HepG2 (cell line): ENCODE results near the gene STK25. TPM values are rescaled to one million over a fixed set of nuclear protein-coding genes. Genes with fewer than 3 reads are reported as not detected.
A peak's percentile ranks its signal among the peaks of the same experiment; 100 is the strongest.

ENCODE experiments used
- CBX1 ChIP-seq: IDR thresholded peaks from one replicate; pipeline ENCODE4 v1.6.1; 2016; ENCODE audit warnings: antibody characterized with exemption, low read depth
- NFATC3 ChIP-seq: sonication (generic); formaldehyde crosslinking; IDR thresholded peaks from 2 replicates; pipeline ENCODE4 v1.5.1; 2020; ENCODE audit warnings: mild to moderate bottlenecking, missing genetic modification reagents
- RAD21 ChIP-seq: fragments of 450-650 bp; formaldehyde crosslinking; IDR thresholded peaks from 2 replicates; pipeline ENCODE4 v1.5.0; 2020; ENCODE audit warnings: mild to moderate bottlenecking
- RFX3 ChIP-seq: IDR thresholded peaks from 2 replicates; pipeline ENCODE4 v1.6.1; 2016; ENCODE audit warnings: missing biosample characterization, missing genetic modification reagents
- RNF2 ChIP-seq: fragments of 450-650 bp; conservative IDR thresholded peaks from 2 replicates; pipeline ENCODE4 v1.6.1; 2016; ENCODE audit warnings: low read depth
- SAP130 ChIP-seq: IDR thresholded peaks from 2 replicates; pipeline ENCODE4 v1.6.1; 2016; ENCODE audit warnings: low read depth
- SOX6 ChIP-seq, 2 experiments: fragments of 450-650 bp in 1 of 2; sonication (generic) in 1 of 2; formaldehyde crosslinking in 1 of 2; IDR thresholded peaks; 2 replicates each; pipeline versions ENCODE4 v1.4.0 to v1.6.1; 2017 to 2020; ENCODE audit warnings: antibody characterized with exemption in 1 of 2, mild to moderate bottlenecking in 1 of 2, missing genetic modification reagents in 1 of 2
- SYNCRIP ChIP-seq: fragments of 200-400 bp; formaldehyde crosslinking; IDR thresholded peaks from 2 replicates; pipeline ENCODE4 v1.6.1; 2018; ENCODE audit warnings: mild to moderate bottlenecking, low read depth, low read length; ENCODE audit not compliant: insufficient read depth
- TBL1XR1 ChIP-seq: fragments of 150-350 bp; IDR thresholded peaks from 2 replicates; pipeline ENCODE4 v1.6.1; 2014; ENCODE audit warnings: borderline replicate concordance, low read length; ENCODE audit not compliant: partially characterized antibody
- TEAD3 ChIP-seq: optimal IDR thresholded peaks from 2 replicates; pipeline ENCODE3; 2016; ENCODE audit warnings: borderline replicate concordance
- ZFP62 ChIP-seq: sonication (generic); formaldehyde crosslinking; IDR thresholded peaks from 2 replicates; pipeline ENCODE4 v1.4.0; 2020; ENCODE audit warnings: missing genetic modification reagents
- ZIK1 ChIP-seq: sonication (generic); formaldehyde crosslinking; IDR thresholded peaks from 2 replicates; pipeline ENCODE4 v1.5.0; 2020; ENCODE audit warnings: mild to moderate bottlenecking, low read depth, missing genetic modification reagents, borderline replicate concordance
- ZMYM2 ChIP-seq: sonication (generic); formaldehyde crosslinking; IDR thresholded peaks from 2 replicates; pipeline ENCODE4 v1.8.0; 2022; ENCODE audit warnings: mild to moderate bottlenecking, missing genetic modification reagents
- ZNF101 ChIP-seq: sonication (generic); formaldehyde crosslinking; IDR thresholded peaks from 2 replicates; pipeline ENCODE4 v1.4.0; 2020; ENCODE audit warnings: mild to moderate bottlenecking, low read depth, missing genetic modification reagents, borderline replicate concordance
- ZNF562 ChIP-seq: sonication (generic); formaldehyde crosslinking; IDR thresholded peaks from 2 replicates; pipeline ENCODE4 v1.8.0; 2022; ENCODE audit warnings: missing genetic modification reagents, borderline replicate concordance
- ZNF746 ChIP-seq: sonication (generic); formaldehyde crosslinking; IDR thresholded peaks from 2 replicates; pipeline ENCODE4 v1.8.0; 2022; ENCODE audit warnings: mild to moderate bottlenecking, missing genetic modification reagents
- polyA plus RNA-seq, 8 experiments: library from polyadenylated mRNA; depleted of rRNA in 3 of 8; stranded (reverse) in 7 of 8; unstranded in 1 of 8; fragments of >200 nt; fragmentation: Illumina TruSeq in 4 of 8; extraction: Trizol in 4 of 8; gene quantifications; 2 replicates each; pipeline versions ENCODE4 v1.2.1 to v1.2.3, GENCODE V29; 2011 to 2016; ENCODE audit warnings: low read depth in 4 of 8, missing spikeins in 1 of 8, mixed read lengths in 1 of 8; ENCODE audit not compliant: insufficient read depth in 1 of 8
- total RNA-seq, 5 experiments: library from RNA; depleted of rRNA; stranded (reverse); fragments of >200 nt; fragmentation: Illumina TruSeq; extraction: Trizol; gene quantifications; 2 replicates each; pipeline ENCODE4 v1.2.3, GENCODE V29; 2016; ENCODE audit warnings: low read depth in 1 of 5
- TF ChIP-seq, protein P1 (sequence below): IDR thresholded peaks from 2 replicates; pipeline ENCODE4 v1.6.1; 2016; ENCODE audit warnings: low read depth, missing genetic modification reagents, missing compliant biosample characterization
- TF ChIP-seq, protein P2 (sequence below): sonication (generic); formaldehyde crosslinking; IDR thresholded peaks from 2 replicates; pipeline ENCODE4 v1.4.0; 2020; ENCODE audit warnings: missing genetic modification reagents
- TF ChIP-seq, protein P3 (sequence below): IDR thresholded peaks from 2 replicates; pipeline ENCODE4 v1.6.1; 2016; ENCODE audit warnings: missing compliant biosample characterization, missing genetic modification reagents, borderline replicate concordance
- TF ChIP-seq, protein P4 (sequence below): fragments of 450-650 bp; IDR thresholded peaks from 2 replicates; pipeline ENCODE4 v1.6.1; 2016

STK25 gene
- total and polyA plus RNA-seq, 2 of the 13 experiments (the other 11 are each of a cell fraction or from before 2014, with no cell fraction given): 177 to 481 TPM

DNA sequence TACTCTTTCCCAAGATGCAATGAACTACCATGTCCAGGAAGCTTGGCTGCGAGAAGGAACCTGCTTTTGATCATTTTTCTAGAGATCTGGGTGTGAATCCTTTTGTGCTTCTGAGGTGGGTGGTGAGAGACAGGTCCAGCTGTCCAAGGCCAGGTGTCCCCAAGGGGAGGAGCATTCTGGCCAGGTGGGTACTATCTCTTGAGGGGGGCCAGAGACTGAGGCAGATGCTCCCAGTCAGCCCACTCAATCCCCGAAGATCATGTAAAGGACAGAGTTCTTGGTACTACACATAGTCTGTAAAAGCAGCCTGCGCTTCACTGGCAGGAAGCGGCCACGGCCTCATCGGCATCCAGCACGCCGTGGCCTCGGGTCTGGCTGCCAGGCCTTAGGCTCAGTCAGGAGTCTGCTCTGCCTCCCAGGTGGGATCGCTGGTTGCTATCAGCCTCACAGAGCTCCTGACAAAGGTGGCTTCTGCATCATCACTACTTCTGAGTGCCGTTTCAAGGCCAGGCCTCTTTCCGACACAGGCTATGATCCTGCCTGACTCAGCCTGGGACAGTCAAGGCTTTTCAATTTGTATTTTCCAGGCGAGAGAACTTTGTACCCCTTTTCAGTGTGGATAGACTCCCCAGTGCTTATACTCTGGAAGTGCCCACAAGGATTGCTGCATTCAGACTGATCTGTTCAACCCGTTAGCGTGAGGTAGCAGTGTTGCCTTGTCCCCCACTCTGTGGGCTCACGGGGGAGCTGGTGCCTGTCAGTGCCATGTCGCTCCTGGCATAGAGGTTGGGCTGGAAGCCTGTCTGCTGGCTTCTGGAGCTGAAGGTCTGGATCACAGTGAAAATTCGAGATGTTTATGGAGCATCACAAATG is 29.1 kb downstream of the STK25 start (continued):
- TF ChIP-seq, protein P1, sequence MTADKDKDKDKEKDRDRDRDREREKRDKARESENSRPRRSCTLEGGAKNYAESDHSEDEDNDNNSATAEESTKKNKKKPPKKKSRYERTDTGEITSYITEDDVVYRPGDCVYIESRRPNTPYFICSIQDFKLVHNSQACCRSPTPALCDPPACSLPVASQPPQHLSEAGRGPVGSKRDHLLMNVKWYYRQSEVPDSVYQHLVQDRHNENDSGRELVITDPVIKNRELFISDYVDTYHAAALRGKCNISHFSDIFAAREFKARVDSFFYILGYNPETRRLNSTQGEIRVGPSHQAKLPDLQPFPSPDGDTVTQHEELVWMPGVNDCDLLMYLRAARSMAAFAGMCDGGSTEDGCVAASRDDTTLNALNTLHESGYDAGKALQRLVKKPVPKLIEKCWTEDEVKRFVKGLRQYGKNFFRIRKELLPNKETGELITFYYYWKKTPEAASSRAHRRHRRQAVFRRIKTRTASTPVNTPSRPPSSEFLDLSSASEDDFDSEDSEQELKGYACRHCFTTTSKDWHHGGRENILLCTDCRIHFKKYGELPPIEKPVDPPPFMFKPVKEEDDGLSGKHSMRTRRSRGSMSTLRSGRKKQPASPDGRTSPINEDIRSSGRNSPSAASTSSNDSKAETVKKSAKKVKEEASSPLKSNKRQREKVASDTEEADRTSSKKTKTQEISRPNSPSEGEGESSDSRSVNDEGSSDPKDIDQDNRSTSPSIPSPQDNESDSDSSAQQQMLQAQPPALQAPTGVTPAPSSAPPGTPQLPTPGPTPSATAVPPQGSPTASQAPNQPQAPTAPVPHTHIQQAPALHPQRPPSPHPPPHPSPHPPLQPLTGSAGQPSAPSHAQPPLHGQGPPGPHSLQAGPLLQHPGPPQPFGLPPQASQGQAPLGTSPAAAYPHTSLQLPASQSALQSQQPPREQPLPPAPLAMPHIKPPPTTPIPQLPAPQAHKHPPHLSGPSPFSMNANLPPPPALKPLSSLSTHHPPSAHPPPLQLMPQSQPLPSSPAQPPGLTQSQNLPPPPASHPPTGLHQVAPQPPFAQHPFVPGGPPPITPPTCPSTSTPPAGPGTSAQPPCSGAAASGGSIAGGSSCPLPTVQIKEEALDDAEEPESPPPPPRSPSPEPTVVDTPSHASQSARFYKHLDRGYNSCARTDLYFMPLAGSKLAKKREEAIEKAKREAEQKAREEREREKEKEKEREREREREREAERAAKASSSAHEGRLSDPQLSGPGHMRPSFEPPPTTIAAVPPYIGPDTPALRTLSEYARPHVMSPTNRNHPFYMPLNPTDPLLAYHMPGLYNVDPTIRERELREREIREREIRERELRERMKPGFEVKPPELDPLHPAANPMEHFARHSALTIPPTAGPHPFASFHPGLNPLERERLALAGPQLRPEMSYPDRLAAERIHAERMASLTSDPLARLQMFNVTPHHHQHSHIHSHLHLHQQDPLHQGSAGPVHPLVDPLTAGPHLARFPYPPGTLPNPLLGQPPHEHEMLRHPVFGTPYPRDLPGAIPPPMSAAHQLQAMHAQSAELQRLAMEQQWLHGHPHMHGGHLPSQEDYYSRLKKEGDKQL (CRISPR knock-in tag): no peak
- no peak for TF ChIP-seq ZNF746 (CRISPR knock-in tag)
- TF ChIP-seq CBX1: no peak
- TF ChIP-seq, protein P2, sequence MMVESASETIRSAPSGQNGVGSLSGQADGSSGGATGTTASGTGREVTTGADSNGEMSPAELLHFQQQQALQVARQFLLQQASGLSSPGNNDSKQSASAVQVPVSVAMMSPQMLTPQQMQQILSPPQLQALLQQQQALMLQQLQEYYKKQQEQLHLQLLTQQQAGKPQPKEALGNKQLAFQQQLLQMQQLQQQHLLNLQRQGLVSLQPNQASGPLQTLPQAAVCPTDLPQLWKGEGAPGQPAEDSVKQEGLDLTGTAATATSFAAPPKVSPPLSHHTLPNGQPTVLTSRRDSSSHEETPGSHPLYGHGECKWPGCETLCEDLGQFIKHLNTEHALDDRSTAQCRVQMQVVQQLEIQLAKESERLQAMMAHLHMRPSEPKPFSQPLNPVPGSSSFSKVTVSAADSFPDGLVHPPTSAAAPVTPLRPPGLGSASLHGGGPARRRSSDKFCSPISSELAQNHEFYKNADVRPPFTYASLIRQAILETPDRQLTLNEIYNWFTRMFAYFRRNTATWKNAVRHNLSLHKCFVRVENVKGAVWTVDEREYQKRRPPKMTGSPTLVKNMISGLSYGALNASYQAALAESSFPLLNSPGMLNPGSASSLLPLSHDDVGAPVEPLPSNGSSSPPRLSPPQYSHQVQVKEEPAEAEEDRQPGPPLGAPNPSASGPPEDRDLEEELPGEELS (CRISPR knock-in tag): no peak
- TF ChIP-seq, protein P3, sequence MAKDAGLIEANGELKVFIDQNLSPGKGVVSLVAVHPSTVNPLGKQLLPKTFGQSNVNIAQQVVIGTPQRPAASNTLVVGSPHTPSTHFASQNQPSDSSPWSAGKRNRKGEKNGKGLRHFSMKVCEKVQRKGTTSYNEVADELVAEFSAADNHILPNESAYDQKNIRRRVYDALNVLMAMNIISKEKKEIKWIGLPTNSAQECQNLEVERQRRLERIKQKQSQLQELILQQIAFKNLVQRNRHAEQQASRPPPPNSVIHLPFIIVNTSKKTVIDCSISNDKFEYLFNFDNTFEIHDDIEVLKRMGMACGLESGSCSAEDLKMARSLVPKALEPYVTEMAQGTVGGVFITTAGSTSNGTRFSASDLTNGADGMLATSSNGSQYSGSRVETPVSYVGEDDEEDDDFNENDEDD (CRISPR knock-in tag): no peak
- no peak for TF ChIP-seq SOX6 (IDR thresholded peaks at IDR 0.05)
- peak; percentile 34; the same call in 1 of the 2 replicates for TF ChIP-seq SOX6 (CRISPR knock-in tag; IDR thresholded peaks at IDR 0.05)
- peak; percentile 58 for TF ChIP-seq SAP130 (CRISPR knock-in tag)
- no peak for TF ChIP-seq ZNF562 (CRISPR knock-in tag)
- TF ChIP-seq NFATC3: no peak
- no peak for TF ChIP-seq SYNCRIP
- no peak for TF ChIP-seq TBL1XR1
- TF ChIP-seq ZIK1 (CRISPR knock-in tag): no peak
- peak; percentile 54; the same call in 1 of the 2 replicates for TF ChIP-seq RAD21 (CRISPR knock-in tag)
- TF ChIP-seq TEAD3 (CRISPR knock-in tag): peak; percentile 32
- TF ChIP-seq, protein P4, sequence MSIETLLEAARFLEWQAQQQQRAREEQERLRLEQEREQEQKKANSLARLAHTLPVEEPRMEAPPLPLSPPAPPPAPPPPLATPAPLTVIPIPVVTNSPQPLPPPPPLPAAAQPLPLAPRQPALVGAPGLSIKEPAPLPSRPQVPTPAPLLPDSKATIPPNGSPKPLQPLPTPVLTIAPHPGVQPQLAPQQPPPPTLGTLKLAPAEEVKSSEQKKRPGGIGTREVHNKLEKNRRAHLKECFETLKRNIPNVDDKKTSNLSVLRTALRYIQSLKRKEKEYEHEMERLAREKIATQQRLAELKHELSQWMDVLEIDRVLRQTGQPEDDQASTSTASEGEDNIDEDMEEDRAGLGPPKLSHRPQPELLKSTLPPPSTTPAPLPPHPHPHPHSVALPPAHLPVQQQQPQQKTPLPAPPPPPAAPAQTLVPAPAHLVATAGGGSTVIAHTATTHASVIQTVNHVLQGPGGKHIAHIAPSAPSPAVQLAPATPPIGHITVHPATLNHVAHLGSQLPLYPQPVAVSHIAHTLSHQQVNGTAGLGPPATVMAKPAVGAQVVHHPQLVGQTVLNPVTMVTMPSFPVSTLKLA: no peak
- no peak for TF ChIP-seq ZMYM2 (CRISPR knock-in tag)
- TF ChIP-seq RNF2: no peak
- TF ChIP-seq ZFP62 (CRISPR knock-in tag): no peak
- no peak for TF ChIP-seq ZNF101
- no peak for TF ChIP-seq RFX3
